GM23338 (cell line): ENCODE data around the gene OSER1. TPM values are rescaled to one million over a fixed set of nuclear protein-coding genes. Genes with fewer than 3 reads are reported as not detected.

ENCODE experiments used
- ATAC-seq: fragments of 200-7000 bp; cut with Tn5 transposase; 3 replicates; pipeline ENCODE4 v1.9.1; 2020
- DNase-seq: peaks from one replicate; pipeline ENCODE4 v3.0.0-alpha.2; 2015; ENCODE audit warnings: low spot score
- H2AFZ ChIP-seq: fragments of 200-600 bp; sonication (generic); 2 replicates; pipeline ENCODE4 v1.8.0; 2016; ENCODE audit warnings: antibody characterized with exemption, mild to moderate bottlenecking, moderate library complexity
- H3F3A ChIP-seq: fragments of 200-600 bp; sonication (generic); replicated peaks from 2 replicates; pipeline ENCODE4 v1.8.0; 2017; ENCODE audit warnings: antibody characterized with exemption, mixed run types, low read depth
- H3K27ac ChIP-seq: fragments of 200-600 bp; sonication (generic); 2 replicates; pipeline ENCODE4 v1.6.1; 2016; ENCODE audit warnings: low read depth
- H3K27me3 ChIP-seq: fragments of 200-600 bp; sonication (generic); 2 replicates; pipeline ENCODE4 v1.8.0; 2016; ENCODE audit warnings: mild to moderate bottlenecking, mixed run types, moderate library complexity; ENCODE audit not compliant: insufficient read depth
- H3K36me3 ChIP-seq: fragments of 200-600 bp; sonication (generic); 2 replicates; pipeline ENCODE4 v1.8.0; 2016; ENCODE audit warnings: mild to moderate bottlenecking; ENCODE audit not compliant: insufficient read depth
- H3K4me1 ChIP-seq: fragments of 200-600 bp; sonication (generic); 2 replicates; pipeline ENCODE4 v1.8.0; 2016; ENCODE audit warnings: mild to moderate bottlenecking, moderate library complexity; ENCODE audit not compliant: insufficient read depth
- H3K4me2 ChIP-seq: fragments of 200-600 bp; sonication (generic); 2 replicates; pipeline ENCODE4 v1.7.1; 2017; ENCODE audit warnings: mixed run types
- H3K4me3 ChIP-seq: fragments of 200-600 bp; sonication (generic); 2 replicates; pipeline ENCODE4 v1.6.1; 2016; ENCODE audit warnings: mixed run types
- H3K79me2 ChIP-seq: fragments of 200-600 bp; sonication (generic); replicated peaks from 2 replicates; pipeline ENCODE4 v1.8.0; 2017; ENCODE audit warnings: mild to moderate bottlenecking; ENCODE audit not compliant: insufficient read depth
- H3K9me2 ChIP-seq: fragments of 200-600 bp; sonication (generic); 2 replicates; pipeline ENCODE4 v1.8.0; 2017; ENCODE audit not compliant: insufficient read depth
- H4K20me1 ChIP-seq: fragments of 200-600 bp; sonication (generic); replicated peaks from 2 replicates; pipeline ENCODE4 v1.8.0; 2017; ENCODE audit warnings: mild to moderate bottlenecking; ENCODE audit not compliant: insufficient read depth
- H3K27ac Mint-ChIP-seq: 2 replicates; pipeline ENCODE4 v1.8.0; 2020; ENCODE audit warnings: inconsistent platforms, mild to moderate bottlenecking, moderate library complexity, mixed read lengths
- H3K27me3 Mint-ChIP-seq: 3 replicates; pipeline ENCODE4 v1.8.0; 2022; ENCODE audit warnings: low read depth, mild to moderate bottlenecking, moderate library complexity, mixed read lengths, inconsistent platforms; ENCODE audit not compliant: insufficient read depth, poor library complexity
- H3K36me3 Mint-ChIP-seq: 3 replicates; pipeline ENCODE4 v1.8.0; 2021; ENCODE audit warnings: low read depth, mild to moderate bottlenecking, inconsistent platforms, moderate library complexity, mixed read lengths
- H3K4me1 Mint-ChIP-seq: 3 replicates; pipeline ENCODE4 v1.8.0; 2020; ENCODE audit warnings: mild to moderate bottlenecking, inconsistent platforms, mixed read lengths
- H3K4me3 Mint-ChIP-seq: 3 replicates; pipeline ENCODE4 v1.8.0; 2021; ENCODE audit warnings: moderate library complexity, mild to moderate bottlenecking, inconsistent platforms, mixed read lengths
- H3K9me3 Mint-ChIP-seq: 3 replicates; pipeline ENCODE4 v1.8.0; 2020; ENCODE audit warnings: moderate library complexity, mild to moderate bottlenecking, inconsistent platforms, mixed read lengths
- CREB1 ChIP-seq: fragments of 250-450 bp; sonication (Bioruptor Pico); IDR thresholded peaks from 2 replicates; pipeline ENCODE4 v1.5.0; 2020; ENCODE audit warnings: low read depth, mild to moderate bottlenecking, moderate library complexity
- CTCF ChIP-seq, 2 experiments: fragments of 200-600 bp in 1 of 2; sonication (generic) in 1 of 2; conservative IDR thresholded peaks; 2 replicates each; pipeline versions ENCODE4 v1.5.1 to v1.6.1; 2016 to 2017; ENCODE audit warnings: antibody characterized with exemption in 2 of 2, low read depth in 2 of 2, mild to moderate bottlenecking in 2 of 2, moderate library complexity in 1 of 2
- ETS1 ChIP-seq: IDR thresholded peaks from 2 replicates; pipeline ENCODE4 v1.6.1; 2016; ENCODE audit warnings: antibody characterized with exemption
- EZH2 ChIP-seq: fragments of 200-600 bp; sonication (generic); IDR thresholded peaks from one replicate; pipeline ENCODE4 v1.8.0; 2017; ENCODE audit warnings: antibody characterized with exemption, mild to moderate bottlenecking, low read depth; ENCODE audit not compliant: unreplicated experiment
- EZH2phosphoT487 ChIP-seq: fragments of 200-600 bp; sonication (generic); IDR thresholded peaks from one replicate; pipeline ENCODE4 v1.8.1; 2018; ENCODE audit warnings: antibody characterized with exemption; ENCODE audit not compliant: unreplicated experiment
- JUNB ChIP-seq: IDR thresholded peaks from one replicate; pipeline ENCODE4 v1.6.1; 2016; ENCODE audit warnings: antibody characterized with exemption; ENCODE audit not compliant: unreplicated experiment
- NANOG ChIP-seq: IDR thresholded peaks from 2 replicates; pipeline ENCODE4 v1.6.1; 2016; ENCODE audit warnings: antibody characterized with exemption, borderline replicate concordance
- POLR2AphosphoS5 ChIP-seq: IDR thresholded peaks from 2 replicates; pipeline ENCODE4 v1.6.1; 2016; ENCODE audit warnings: antibody characterized with exemption, low read depth
- STAT1 ChIP-seq: IDR thresholded peaks from one replicate; pipeline ENCODE4 v1.6.1; 2016; ENCODE audit warnings: antibody characterized with exemption; ENCODE audit not compliant: unreplicated experiment
- ZNF114 ChIP-seq: fragments of 250-450 bp; sonication (Bioruptor Pico); IDR thresholded peaks from 2 replicates; pipeline ENCODE4 v1.5.0; 2020; ENCODE audit warnings: mild to moderate bottlenecking, moderate library complexity
- ZNF331 ChIP-seq: fragments of 250-450 bp; sonication (Bioruptor Pico); IDR thresholded peaks from 2 replicates; pipeline ENCODE4 v1.5.0; 2020; ENCODE audit warnings: low read depth, mild to moderate bottlenecking, moderate library complexity
- ZNF462 ChIP-seq: fragments of 250-450 bp; sonication (Bioruptor Pico); IDR thresholded peaks from 2 replicates; pipeline ENCODE4 v1.5.0; 2020; ENCODE audit warnings: mild to moderate bottlenecking, moderate library complexity
- polyA plus RNA-seq: library from polyadenylated mRNA; unstranded; fragments of >200 nt; fragmentation: Nextera tagmentation; extraction: Ambion mirVana; gene quantifications from 2 replicates; pipeline ENCODE4 v1.2.1, GENCODE V29; 2016
- total RNA-seq: library from RNA; depleted of rRNA; stranded (reverse); fragments of >200 nt; shearing (Covaris generic); gene quantifications from 2 replicates; pipeline ENCODE4 v1.2.3, GENCODE V29; 2014

Gene OSER1
- total and polyA plus RNA-seq, 2 experiments from 2014 or later: 25.2 to 31.1 TPM

- Histone ChIP-seq H2AFZ (0 out of 2 replicates have a peak overlapping the region, but pooled peaks have one; percentile 6), H3K79me2 (no peaks in the 10 kb centered on the region), H3K4me2 (no peak overlapping the region), H3F3A (no peaks in the 10 kb centered on the region), H3K27ac (no peak overlapping the region), H4K20me1 (peaks cover 3% of the 10 kb centered on the region; the same call in 1 of the 2 replicates), H3K36me3 (no peaks in the 10 kb centered on the region), H3K4me1 (no peaks in the 10 kb centered on the region), H3K4me3 (no peak overlapping the region), H3K9me2 (no peaks in the 10 kb centered on the region), H3K27me3 (no peaks in the 10 kb centered on the region)
- Mint-ChIP-seq H3K4me3 (no peak overlapping the region), H3K27me3 (peaks cover 4% of the 10 kb centered on the region), H3K27ac (peak overlapping the region; percentile 82), H3K4me1 (peaks cover 17% of the 10 kb centered on the region), H3K36me3 (no peaks in the 10 kb centered on the region), H3K9me3 (no peaks in the 10 kb centered on the region)
- ATAC-seq (peak; percentile 95), DNase-seq (peak; percentile 79)
- peak; percentile 62 to 76 for TF ChIP-seq CTCF (conservative IDR thresholded peaks at IDR 0.05; ENCODE audit: low read depth in 2 of 2)
- TF ChIP-seq NANOG: no peak
- TF ChIP-seq ZNF114 (CRISPR knock-in tag): no peak
Observed at GRCh38 chr20:44222633-44223368, 12.2 kb upstream of the OSER1 start.

GRCh38 chr20:44222027-44222426, 11.5 kb upstream of the OSER1 start:
- H3K27ac Mint-ChIP-seq: no peak overlapping the region
- DNase-seq (no peak), ATAC-seq (no peak)
- H3K9me3 Mint-ChIP-seq: no peaks in the 10 kb centered on the region
- H3K27me3 ChIP-seq: no peaks in the 10 kb centered on the region
- no peaks in the 10 kb centered on the region for H3K4me1 ChIP-seq
- no peaks in the 10 kb centered on the region for H3K79me2 ChIP-seq
- peaks cover 21% of the 10 kb centered on the region for H3K4me1 Mint-ChIP-seq
- H4K20me1 ChIP-seq: peaks cover 4% of the 10 kb centered on the region; the same call in 1 of the 2 replicates
- no peaks in the 10 kb centered on the region for H3F3A ChIP-seq
- peaks cover 4% of the 10 kb centered on the region for H3K27me3 Mint-ChIP-seq
- no peaks in the 10 kb centered on the region for H3K9me2 ChIP-seq
- no peaks in the 10 kb centered on the region for H3K36me3 ChIP-seq
- H3K4me3 ChIP-seq: no peak overlapping the region
- H3K36me3 Mint-ChIP-seq: no peaks in the 10 kb centered on the region
- no peak overlapping the region for H3K4me2 ChIP-seq
- no peak overlapping the region for H2AFZ ChIP-seq
- H3K27ac ChIP-seq: no peak overlapping the region
- H3K4me3 Mint-ChIP-seq: no peak overlapping the region
- TF ChIP-seq EZH2phosphoT487 (no peak), STAT1 (no peak), CREB1 (CRISPR knock-in tag) (no peak), ETS1 (no peak), ZNF462 (no peak), POLR2AphosphoS5 (no peak), ZNF331 (CRISPR knock-in tag) (no peak), JUNB (no peak), EZH2 (no peak), NANOG (no peak), ZNF114 (CRISPR knock-in tag) (no peak)
